Measurements from ENCODE around the gene AGAP1.
A peak's percentile ranks its signal among the peaks of the same experiment; 100 is the strongest.

The AGAP1 gene

GRCh38 chr2:235493775-235494715 lies at the start of gene AGAP1:
Gene AGAP1 (plus strand): TSS chr2:235494043.
- DNase-seq, result peak; percentile 82

GRCh38 chr2:235444101-235444597 lies 49.7 kb upstream of the AGAP1 start:
- DNase-seq, result no peak

- no peak for DNase-seq
Measured at GRCh38 chr2:235445116-235445515, 48.7 kb upstream of the AGAP1 start.

- no peak for DNase-seq
Measured at GRCh38 chr2:235446082-235446481, 47.8 kb upstream of the AGAP1 start.

GRCh38 chr2:235447210-235447609 lies 46.6 kb upstream of the AGAP1 start:
- DNase-seq, result no peak

GRCh38 chr2:235449568-235449967 lies 44.3 kb upstream of the AGAP1 start:
- DNase-seq, result peak; percentile 79

GRCh38 chr2:235453605-235454151 lies 40.2 kb upstream of the AGAP1 start:
- no peak for DNase-seq

GRCh38 chr2:235458839-235459273 lies 35.0 kb upstream of the AGAP1 start:
- DNase-seq, result no peak

- DNase-seq, result no peak
Measured at GRCh38 chr2:235460548-235461047, 33.2 kb upstream of the AGAP1 start.

GRCh38 chr2:235461763-235462414 lies 32.0 kb upstream of the AGAP1 start:
- no peak for DNase-seq

GRCh38 chr2:235462415-235462790 lies 31.4 kb upstream of the AGAP1 start:
- DNase-seq, result no peak

- no peak for DNase-seq
Measured at GRCh38 chr2:235463893-235464292, 29.9 kb upstream of the AGAP1 start.

GRCh38 chr2:235467588-235467987 lies 26.3 kb upstream of the AGAP1 start:
- no peak for DNase-seq

GRCh38 chr2:235468978-235469655 lies 24.7 kb upstream of the AGAP1 start:
- peak; percentile 25 for DNase-seq

- DNase-seq, result no peak
Measured at GRCh38 chr2:235471186-235471747, 22.6 kb upstream of the AGAP1 start.

GRCh38 chr2:235472443-235472842 lies 21.4 kb upstream of the AGAP1 start:
- DNase-seq, result no peak

GRCh38 chr2:235478609-235479008 lies 15.2 kb upstream of the AGAP1 start:
- no peak for DNase-seq

- DNase-seq, result no peak
Measured at GRCh38 chr2:235479604-235480003, 14.2 kb upstream of the AGAP1 start.

- no peak for DNase-seq
Measured at GRCh38 chr2:235480614-235481013, 13.2 kb upstream of the AGAP1 start.

- no peak for DNase-seq
Measured at GRCh38 chr2:235483313-235483712, 10.5 kb upstream of the AGAP1 start.

GRCh38 chr2:235485362-235485761 lies 8.5 kb upstream of the AGAP1 start:
- no peak for DNase-seq

- no peak for DNase-seq
Measured at GRCh38 chr2:235486729-235487128, 7.1 kb upstream of the AGAP1 start.

GRCh38 chr2:235489897-235490296 lies 3.9 kb upstream of the AGAP1 start:
- no peak for DNase-seq
